GM19025 (cell line): ENCODE data around the gene OGFOD3.
"Not testable (repeated sequence)": the region's sequence is repeated elsewhere in the genome, so short reads cannot be mapped to it uniquely, and the experiment has no call there.

ENCODE experiments used
- ATAC-seq: cut with Tn5 transposase; IDR thresholded peaks from one replicate; pipeline ENCODE4 v1.9.1; 2021; ENCODE audit warnings: mild to moderate bottlenecking, low read depth, moderate library complexity; ENCODE audit not compliant: unreplicated experiment

Gene OGFOD3, protein sequence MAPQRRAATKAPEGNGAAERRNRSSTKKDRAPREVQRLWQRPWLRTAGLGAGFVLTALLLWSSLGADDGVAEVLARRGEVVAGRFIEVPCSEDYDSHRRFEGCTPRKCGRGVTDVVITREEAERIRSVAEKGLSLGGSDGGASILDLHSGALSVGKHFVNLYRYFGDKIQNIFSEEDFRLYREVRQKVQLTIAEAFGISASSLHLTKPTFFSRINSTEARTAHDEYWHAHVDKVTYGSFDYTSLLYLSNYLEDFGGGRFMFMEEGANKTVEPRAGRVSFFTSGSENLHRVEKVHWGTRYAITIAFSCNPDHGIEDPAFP

GRCh38 chr17:82418001-82418986, at the start of gene OGFOD3, which contains the start of gene HEXD:
Gene OGFOD3 (minus strand): TSS chr17:82418586. CDS start chr17:82418485, 101 bp downstream.
Gene HEXD (plus strand): TSS chr17:82418347. CDS start chr17:82419800, 1,453 bp downstream.
- peak; percentile 88 for ATAC-seq

DNA sequence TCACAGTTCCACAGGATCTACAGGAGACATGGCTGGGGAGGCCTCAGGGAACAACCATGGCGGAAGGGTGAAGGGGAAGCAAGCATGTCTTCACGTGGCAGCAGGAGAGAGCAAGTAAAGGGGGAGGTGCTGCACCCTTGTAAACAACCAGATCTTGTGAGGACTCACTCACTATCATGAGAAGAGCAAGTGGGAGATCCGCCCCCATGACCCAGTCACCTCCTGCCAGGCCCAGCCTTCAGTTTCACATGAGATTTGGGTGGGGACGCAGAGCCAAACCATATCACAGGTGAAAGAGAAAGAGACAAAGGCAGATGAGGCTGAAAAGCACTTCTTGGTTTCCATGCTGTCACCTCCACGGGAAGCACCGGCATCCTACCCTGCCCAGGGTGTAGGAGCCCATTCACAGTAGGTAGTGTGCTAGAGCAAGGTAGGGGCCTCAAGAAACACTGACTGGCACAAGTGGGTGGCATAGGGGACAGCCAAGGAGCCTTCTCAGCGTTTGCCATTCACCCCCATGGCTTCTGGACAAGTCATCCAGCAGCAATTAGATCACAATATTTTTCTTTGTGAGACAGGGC, 46.7 kb upstream of the OGFOD3 start:
- ATAC-seq = no peak

- no peak for ATAC-seq
Measured at GRCh38 chr17:82464567-82464929, 46.2 kb upstream of the OGFOD3 start.

DNA sequence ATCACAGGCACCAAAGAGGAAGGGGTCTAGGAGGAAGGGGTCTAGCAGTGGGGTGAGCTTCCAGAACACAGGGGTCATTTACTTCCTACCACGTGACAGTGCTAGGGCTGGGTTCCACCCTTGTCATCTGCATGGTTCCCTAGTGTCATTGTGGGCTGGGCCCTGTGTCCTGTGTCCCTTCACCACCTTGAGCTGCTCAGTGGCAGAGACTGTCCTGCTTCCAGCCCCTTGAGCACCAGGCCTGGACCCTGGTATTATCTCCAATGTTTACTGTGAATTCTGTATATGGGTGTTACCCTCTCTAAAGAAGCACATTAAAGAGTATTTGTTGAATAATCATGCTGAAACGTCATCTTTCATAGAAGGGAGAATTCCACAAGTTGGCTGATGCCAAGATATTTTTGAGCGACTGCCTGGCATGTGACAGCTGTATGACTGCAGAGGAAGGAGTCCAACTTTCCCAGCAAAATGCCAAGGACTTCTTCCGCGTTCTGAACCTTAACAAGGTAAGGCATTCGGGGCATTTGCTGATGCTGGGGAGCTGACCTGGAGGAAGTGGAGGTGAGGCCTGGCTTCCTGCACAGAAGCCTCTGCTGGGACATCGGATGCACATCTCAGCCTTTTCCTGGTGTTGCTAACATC, 45.7 kb upstream of the OGFOD3 start:
- ATAC-seq = no peak

DNA sequence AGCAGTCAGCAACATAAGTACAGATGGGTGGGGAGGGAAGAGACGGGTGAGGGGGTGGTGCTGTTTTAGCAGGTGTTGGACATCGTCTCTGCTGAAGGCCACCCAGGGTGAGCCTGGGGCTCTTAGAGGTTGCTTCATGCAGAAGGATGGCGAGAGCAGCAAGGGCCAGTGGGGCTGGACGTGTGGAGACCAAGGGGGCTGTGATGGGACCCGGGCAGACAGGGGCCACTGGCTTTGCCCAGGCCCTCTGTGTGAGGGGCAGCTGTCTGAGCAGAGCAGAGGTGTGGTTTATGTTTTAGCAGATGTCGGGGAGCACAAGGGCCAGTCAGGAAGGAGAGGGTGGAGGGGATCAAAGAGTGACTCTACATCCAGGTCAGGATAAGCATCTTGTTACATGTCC, 45.0 kb upstream of the OGFOD3 start:
- ATAC-seq = no peak

- no peak for ATAC-seq
Measured at GRCh38 chr17:82461827-82462524, 43.6 kb upstream of the OGFOD3 start.

- ATAC-seq = not testable (repeated sequence)
Measured at GRCh38 chr17:82459936-82460335, 41.5 kb upstream of the OGFOD3 start.

DNA sequence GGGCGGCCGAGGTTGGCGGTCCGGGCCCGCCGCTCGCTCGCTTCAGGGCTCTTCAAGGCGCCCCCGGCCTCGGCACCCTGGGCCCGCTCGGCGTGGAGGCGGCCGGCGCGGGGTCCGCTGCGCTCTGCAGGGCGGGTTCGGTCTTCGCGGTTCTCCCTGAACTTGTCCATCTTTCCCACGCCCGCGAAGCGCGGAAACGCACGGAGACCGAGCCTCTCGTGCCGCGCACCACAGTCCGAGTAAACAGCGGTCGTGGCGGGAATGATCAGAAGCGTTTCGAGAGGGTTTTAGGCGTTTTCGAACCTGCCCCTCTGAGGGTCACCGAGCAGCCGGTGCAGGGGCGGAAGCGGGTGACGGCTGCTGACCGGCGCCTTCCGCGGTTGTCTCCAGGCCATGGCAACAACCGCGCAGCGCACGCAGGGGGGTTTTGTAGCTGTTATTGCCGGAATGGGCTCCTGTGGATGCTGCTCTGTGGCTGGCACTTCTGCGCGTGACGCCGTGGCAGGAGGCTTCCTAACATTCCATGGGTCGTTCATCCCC, 40.6 kb upstream of the OGFOD3 start:
- no peak for ATAC-seq

- peak; percentile 94 for ATAC-seq
Measured at GRCh38 chr17:82458179-82458884, 39.9 kb upstream of the OGFOD3 start, which contains the start of gene NARF. Gene NARF (plus strand): TSS chr17:82458741. CDS start chr17:82458804, 63 bp downstream.

- no peak for ATAC-seq
Measured at GRCh38 chr17:82457929-82458178, 39.5 kb upstream of the OGFOD3 start.

DNA sequence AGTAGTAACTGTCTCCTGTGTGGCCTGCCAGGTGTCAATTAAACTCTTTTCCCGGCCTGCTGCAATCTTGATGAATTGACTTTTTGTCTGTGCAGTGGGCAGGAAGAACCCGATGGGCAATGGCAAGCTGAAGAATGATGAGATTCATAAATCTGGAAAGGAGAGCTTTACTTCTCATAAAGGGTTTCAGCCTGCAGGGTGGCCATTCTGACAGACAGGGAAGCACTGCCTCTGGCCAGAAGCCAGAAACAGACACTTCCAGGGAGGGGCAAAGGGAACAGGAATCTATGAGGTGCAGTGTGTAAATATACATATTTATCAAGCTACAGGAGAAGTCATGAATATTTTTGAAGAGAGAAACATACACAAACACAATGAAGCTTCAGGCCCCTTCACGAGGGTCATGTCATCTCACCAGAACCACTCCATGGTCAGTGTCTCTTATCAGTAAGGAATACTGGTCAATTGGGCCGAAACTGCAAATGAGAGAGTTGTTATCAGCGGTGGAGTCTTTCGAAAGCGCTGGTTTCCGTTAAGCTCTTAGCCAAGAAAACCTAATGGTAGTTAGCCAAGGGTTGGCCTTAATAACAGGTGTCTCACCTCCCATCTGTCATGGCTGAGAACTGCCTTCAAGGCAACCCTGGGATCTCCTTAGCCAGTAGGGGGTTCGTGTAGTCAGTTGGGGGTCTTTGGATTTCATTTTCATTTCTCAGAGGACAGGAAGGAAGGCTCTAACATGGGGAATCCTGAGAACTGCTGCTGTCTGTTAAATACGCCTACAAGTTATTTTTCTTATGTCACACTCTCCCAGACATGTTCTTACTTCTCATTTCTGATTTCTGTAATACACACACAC, 38.9 kb upstream of the OGFOD3 start:
- ATAC-seq = no peak

DNA sequence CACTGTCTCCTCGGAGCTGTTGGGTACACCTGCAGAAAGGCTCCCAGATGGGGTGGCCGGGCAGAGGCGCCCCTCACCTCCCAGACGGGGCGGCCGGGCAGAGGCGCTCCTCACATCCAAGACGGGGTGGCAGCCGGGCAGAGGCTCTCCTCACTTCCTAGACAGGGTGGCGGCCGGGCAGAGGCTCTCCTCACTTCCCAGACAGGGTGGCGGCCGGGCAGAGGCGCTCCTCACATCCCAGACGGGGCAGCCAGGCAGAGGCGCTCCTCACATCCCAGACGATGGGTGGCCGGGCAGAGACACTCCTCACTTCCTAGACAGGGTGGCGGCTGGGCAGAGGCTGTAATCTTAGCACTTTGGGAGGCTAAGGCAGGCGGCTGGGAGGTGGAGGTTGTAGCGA, 35.3 kb upstream of the OGFOD3 start:
- not testable (repeated sequence) for ATAC-seq

DNA sequence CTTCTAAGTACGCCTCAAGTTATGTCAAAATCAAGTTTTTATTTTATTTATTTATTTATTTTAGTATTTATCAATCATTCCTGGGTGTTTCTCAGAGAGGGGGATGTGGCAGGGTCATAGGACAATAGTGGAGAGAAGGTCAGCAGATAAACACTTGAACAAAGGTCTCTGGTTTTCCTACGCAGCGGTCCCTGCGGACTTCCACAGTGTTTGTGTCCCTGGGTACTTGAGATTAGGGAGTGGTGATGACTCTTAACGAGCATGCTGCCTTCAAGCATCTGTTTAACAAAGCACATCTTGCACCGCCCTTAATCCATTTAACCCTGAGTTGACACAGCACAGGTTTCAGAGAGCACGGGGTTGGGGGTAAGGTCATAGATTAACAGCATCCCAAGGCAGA, 34.8 kb upstream of the OGFOD3 start:
- ATAC-seq = not testable (repeated sequence)

DNA sequence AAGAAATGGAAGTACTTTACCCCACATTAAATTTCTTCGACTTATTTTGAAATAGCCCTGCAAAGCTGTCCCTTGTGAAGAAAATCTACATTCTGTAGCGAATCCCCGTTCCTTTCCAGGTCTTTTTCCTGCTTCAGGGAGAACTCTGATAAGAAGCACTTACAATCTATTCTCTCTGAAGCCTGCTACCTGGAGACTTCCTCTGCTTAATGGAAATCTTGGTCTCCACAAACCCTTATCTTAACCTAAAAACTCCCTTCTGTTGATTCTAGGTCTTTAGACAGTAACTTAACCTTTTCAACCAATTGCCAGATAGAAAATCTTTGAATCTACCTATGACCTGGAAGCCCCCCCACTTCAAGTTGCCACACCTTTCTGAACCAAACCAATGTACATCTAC, 33.8 kb upstream of the OGFOD3 start:
- no peak for ATAC-seq

GRCh38 chr17:82450357-82451106, 32.1 kb upstream of the OGFOD3 start, which contains the start of gene CYBC1:
Gene CYBC1 (minus strand): TSS chr17:82450752. CDS start chr17:82449254, 1,498 bp downstream.
- ATAC-seq = peak; percentile 61

DNA sequence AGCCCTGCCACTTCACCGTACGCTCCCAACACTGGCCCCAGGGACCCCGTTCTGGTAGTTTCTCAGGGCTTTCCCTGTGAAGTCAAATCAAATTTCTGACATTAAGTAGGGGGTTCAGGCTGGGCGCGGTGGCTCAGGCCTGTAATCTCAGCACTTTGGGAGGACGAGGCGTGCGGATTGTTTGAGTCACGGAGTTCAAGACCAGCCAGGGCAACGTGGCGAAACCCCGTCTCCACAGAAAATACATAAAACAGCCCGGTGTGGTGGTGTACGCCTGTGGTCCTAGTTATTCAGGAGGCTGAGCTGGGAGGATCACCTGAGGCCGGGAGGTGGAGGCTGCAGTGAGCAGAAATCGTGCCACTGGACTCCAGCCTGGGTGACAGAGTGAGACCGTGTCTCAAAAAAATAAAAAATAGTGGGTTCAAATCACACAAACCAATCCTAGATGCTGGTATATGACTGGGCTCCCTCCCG, 31.5 kb upstream of the OGFOD3 start:
- no peak for ATAC-seq

DNA sequence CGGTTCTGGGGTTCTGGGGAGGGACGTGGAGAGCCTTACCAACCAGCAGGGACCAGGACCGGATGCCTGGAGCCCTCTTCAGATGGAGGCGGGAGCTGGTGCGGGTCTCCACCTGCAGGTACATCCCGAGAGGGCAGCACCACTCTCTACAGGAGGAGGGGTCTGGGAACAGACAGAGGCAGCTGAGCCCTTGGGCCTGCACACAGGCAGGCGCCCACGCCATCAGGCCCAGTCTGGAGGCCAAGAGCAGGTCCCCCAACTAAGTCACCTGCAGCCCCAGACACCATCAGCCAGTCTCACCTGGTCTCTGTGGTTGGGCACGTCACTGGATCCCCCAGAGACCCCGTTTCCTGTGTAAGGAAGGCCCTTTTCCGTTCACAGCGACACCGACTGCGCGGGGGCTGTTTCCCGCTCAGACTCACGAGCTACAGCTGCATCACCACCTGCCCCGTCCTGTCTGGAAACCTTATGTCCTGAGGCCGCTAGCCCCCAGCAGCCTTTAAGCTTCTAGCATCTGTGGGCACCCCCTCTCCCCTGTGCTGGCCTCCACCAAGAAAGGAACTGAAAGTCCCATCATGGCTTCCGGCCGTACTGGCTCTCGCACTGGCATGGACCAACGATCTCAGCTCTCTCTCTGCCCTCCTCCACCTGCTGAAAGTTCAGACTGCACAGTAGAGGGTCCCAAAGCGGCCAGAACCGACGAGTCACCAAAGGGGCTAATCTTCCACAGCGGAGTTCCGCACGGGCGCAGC, 30.9 kb upstream of the OGFOD3 start:
- ATAC-seq = peak; percentile 40
